ENCODE data around the gene SGPP1. TPM values are rescaled to one million over a fixed set of nuclear protein-coding genes. Genes with fewer than 3 reads are reported as not detected.

The SGPP1 gene
- total and polyA plus RNA-seq, 2 of the 4 experiments (the other 2 are of a cell fraction), result 8.6 to 11.1 TPM

- Histone ChIP-seq H3K9ac (ENCODE audit: low read depth, low read length) (no peak overlapping the region), H4K91ac (ENCODE audit: insufficient read depth, low read depth, low read length) (no peak overlapping the region), H3K4me3 (ENCODE audit: insufficient read depth, low read depth, low read length) (no peak overlapping the region), H3K18ac (ENCODE audit: low read depth, low read length) (no peak overlapping the region), H4K5ac (ENCODE audit: low read depth, low read length) (no peak overlapping the region), H3K79me1 (ENCODE audit: low read depth in 1 of 2, low read length in 2 of 2) (peaks cover 9 to 47% of the 10 kb centered on the region in 2 experiments; a peak in 3 of 4 replicates), H3K23ac (ENCODE audit: low read depth, low read length) (no peak overlapping the region), H2BK120ac (ENCODE audit: low read depth, low read length) (no peak overlapping the region), H2AFZ (replicated peaks; ENCODE audit: low read length, poor library complexity) (no peak overlapping the region), H3K36me3 (ENCODE audit: control insufficient read depth, insufficient read depth, low read length) (no peaks in the 10 kb centered on the region), H3K4me2 (ENCODE audit: low read depth, low read length) (no peak overlapping the region), H2AK5ac (ENCODE audit: low read depth, low read length) (no peak overlapping the region), H3K9me1 (ENCODE audit: insufficient read depth, low read length) (no peaks in the 10 kb centered on the region), H4K8ac (ENCODE audit: low read depth in 2 of 2, low read length in 2 of 2) (no peak overlapping the region), H3K4me1 (ENCODE audit: control insufficient read depth, insufficient read depth, low read length) (no peaks in the 10 kb centered on the region), H3K14ac (replicated peaks; ENCODE audit: low read depth, low read length) (no peak overlapping the region), H2BK20ac (ENCODE audit: low read depth, low read length) (no peak overlapping the region), H3K27me3 (ENCODE audit: control insufficient read depth, insufficient read depth, low read length) (no peaks in the 10 kb centered on the region), H2BK5ac (ENCODE audit: low read depth, low read length, poor library complexity, severe bottlenecking) (no peak overlapping the region), H2AK9ac (replicated peaks; ENCODE audit: low read depth, low read length, poor library complexity) (no peak overlapping the region), H4K20me1 (ENCODE audit: insufficient read depth, low read length) (no peaks in the 10 kb centered on the region; the same call in 1 of the 2 replicates), H3K4ac (ENCODE audit: low read depth, low read length) (no peak overlapping the region), H3K56ac (ENCODE audit: extremely low read depth, insufficient read depth, low read length) (no peak overlapping the region), H3K27ac (ENCODE audit: insufficient read depth, low read length) (no peak overlapping the region), H3K9me3 (ENCODE audit: control insufficient read depth, insufficient read depth, low read length) (no peaks in the 10 kb centered on the region), H2BK15ac (ENCODE audit: low read depth, low read length) (no peak overlapping the region)
- ATAC-seq (ENCODE audit: low read depth) (no peak), DNase-seq (no peak)
- ChIA-PET POLR2A (ENCODE audit: unreplicated experiment) (no interaction called here), CTCF (no interaction called here)
- WGBS, 2 experiments (ENCODE audit: extremely low coverage in 2 of 2, insufficient read length in 1 of 2), result 100% methylated on average over 1 of the region's 2 CpGs; no CpG with 5 or more reads in 1 of the 2 experiments
- dilution Hi-C loops (cut with HindIII; ENCODE audit: low sequenced_read_pairs, unreplicated experiment) (no loop called here), intact Hi-C loops (cut with micrococcal nuclease) (no loop called here), in situ Hi-C loops (cut with MboI; ENCODE audit: low sequenced_read_pairs) (no loop called here)
- TF ChIP-seq, protein P1, sequence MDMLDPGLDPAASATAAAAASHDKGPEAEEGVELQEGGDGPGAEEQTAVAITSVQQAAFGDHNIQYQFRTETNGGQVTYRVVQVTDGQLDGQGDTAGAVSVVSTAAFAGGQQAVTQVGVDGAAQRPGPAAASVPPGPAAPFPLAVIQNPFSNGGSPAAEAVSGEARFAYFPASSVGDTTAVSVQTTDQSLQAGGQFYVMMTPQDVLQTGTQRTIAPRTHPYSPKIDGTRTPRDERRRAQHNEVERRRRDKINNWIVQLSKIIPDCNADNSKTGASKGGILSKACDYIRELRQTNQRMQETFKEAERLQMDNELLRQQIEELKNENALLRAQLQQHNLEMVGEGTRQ (IDR thresholded peaks at IDR 0.05; ENCODE audit: low read depth, low read length), result no peak
- TF ChIP-seq RFX5 (IDR thresholded peaks at IDR 0.05; ENCODE audit: low read depth, low read length) (no peak), BHLHE40 (IDR thresholded peaks at IDR 0.05; ENCODE audit: low read depth, low read length) (no peak), RCOR1 (IDR thresholded peaks at IDR 0.05; ENCODE audit: insufficient replicate concordance, low read length) (no peak), ELK1 (IDR thresholded peaks at IDR 0.05; ENCODE audit: borderline replicate concordance, low read depth, low read length) (no peak), CHD1 (IDR thresholded peaks at IDR 0.05; ENCODE audit: low read depth, low read length) (no peak), MXI1 (IDR thresholded peaks at IDR 0.05; ENCODE audit: borderline replicate concordance, low read depth, low read length) (no peak), SMC3 (IDR thresholded peaks at IDR 0.05; ENCODE audit: low read depth, low read length) (no peak)
- TF ChIP-seq, protein P2, sequence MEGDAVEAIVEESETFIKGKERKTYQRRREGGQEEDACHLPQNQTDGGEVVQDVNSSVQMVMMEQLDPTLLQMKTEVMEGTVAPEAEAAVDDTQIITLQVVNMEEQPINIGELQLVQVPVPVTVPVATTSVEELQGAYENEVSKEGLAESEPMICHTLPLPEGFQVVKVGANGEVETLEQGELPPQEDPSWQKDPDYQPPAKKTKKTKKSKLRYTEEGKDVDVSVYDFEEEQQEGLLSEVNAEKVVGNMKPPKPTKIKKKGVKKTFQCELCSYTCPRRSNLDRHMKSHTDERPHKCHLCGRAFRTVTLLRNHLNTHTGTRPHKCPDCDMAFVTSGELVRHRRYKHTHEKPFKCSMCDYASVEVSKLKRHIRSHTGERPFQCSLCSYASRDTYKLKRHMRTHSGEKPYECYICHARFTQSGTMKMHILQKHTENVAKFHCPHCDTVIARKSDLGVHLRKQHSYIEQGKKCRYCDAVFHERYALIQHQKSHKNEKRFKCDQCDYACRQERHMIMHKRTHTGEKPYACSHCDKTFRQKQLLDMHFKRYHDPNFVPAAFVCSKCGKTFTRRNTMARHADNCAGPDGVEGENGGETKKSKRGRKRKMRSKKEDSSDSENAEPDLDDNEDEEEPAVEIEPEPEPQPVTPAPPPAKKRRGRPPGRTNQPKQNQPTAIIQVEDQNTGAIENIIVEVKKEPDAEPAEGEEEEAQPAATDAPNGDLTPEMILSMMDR (conservative IDR thresholded peaks at IDR 0.05; ENCODE audit: low read depth, low read length), result no peak
- BruUV-seq (replicated peaks), result no TSS peak
Observed at GRCh38 chr14:63709589-63709988, 18.3 kb downstream of the SGPP1 start.
